K562 (cell line): ENCODE measurements around the gene AGRN. TPM values are rescaled to one million over a fixed set of nuclear protein-coding genes. Genes with fewer than 3 reads are reported as not detected.
A peak's percentile ranks its signal among the peaks of the same experiment; 100 is the strongest.

Source experiments
- ARID2 ChIP-seq: fragments of 450-650 bp; IDR thresholded peaks from 2 replicates; pipeline ENCODE4 v1.6.1; 2017; ENCODE audit warnings: antibody characterized with exemption, mild to moderate bottlenecking
- CHCHD3 ChIP-seq: fragments of 250-450 bp; sonication (Bioruptor Pico); IDR thresholded peaks from 2 replicates; pipeline ENCODE4 v2.1.2; 2022; ENCODE audit warnings: mild to moderate bottlenecking
- CHD1 ChIP-seq: fragments of 200-600 bp; sonication (generic); IDR thresholded peaks from one replicate; pipeline ENCODE4 v1.6.1; 2012; ENCODE audit warnings: mild to moderate bottlenecking, moderate library complexity, low read length, inconsistent platforms
- MCM3 ChIP-seq: fragments of 450-650 bp; IDR thresholded peaks from 2 replicates; pipeline ENCODE4 v1.6.1; 2016
- MLX ChIP-seq, 2 experiments: fragments of 450-650 bp in 1 of 2; sonication (generic) in 1 of 2; formaldehyde crosslinking; conservative IDR thresholded peaks; 2 replicates each; pipeline versions ENCODE4 v1.4.0 to v1.8.1; 2020 to 2022; ENCODE audit warnings: mild to moderate bottlenecking in 1 of 2, missing genetic modification reagents in 1 of 2
- PHF21A ChIP-seq: fragments of 450-650 bp; IDR thresholded peaks from 2 replicates; pipeline ENCODE4 v1.6.1; 2017; ENCODE audit warnings: low read depth, borderline replicate concordance
- PTTG1 ChIP-seq: fragments of 450-650 bp; IDR thresholded peaks from 2 replicates; pipeline ENCODE4 v1.6.1; 2016; ENCODE audit warnings: low read depth, mild to moderate bottlenecking, missing genetic modification characterization, missing compliant biosample characterization
- SAP30 ChIP-seq: fragments of 200-600 bp; sonication (generic); IDR thresholded peaks from 2 replicates; pipeline ENCODE4 v1.6.1; 2012; ENCODE audit warnings: borderline replicate concordance, low read depth, mild to moderate bottlenecking, moderate library complexity, low read length, control low read depth, inconsistent platforms; ENCODE audit not compliant: insufficient read depth, poor library complexity, severe bottlenecking
- STAG1 ChIP-seq: sonication (generic); formaldehyde crosslinking; IDR thresholded peaks from 2 replicates; pipeline ENCODE4 v1.5.0; 2020; ENCODE audit warnings: missing genetic modification reagents, borderline replicate concordance
- TARDBP ChIP-seq: fragments of 450-650 bp; IDR thresholded peaks from 2 replicates; pipeline ENCODE4 v1.6.1; 2016
- ZBTB17 ChIP-seq: fragments of 450-650 bp; formaldehyde crosslinking; IDR thresholded peaks from 2 replicates; pipeline ENCODE4 v1.4.0; 2020; ENCODE audit warnings: mild to moderate bottlenecking
- ZBTB2 ChIP-seq: fragments of 450-650 bp; IDR thresholded peaks from 2 replicates; pipeline ENCODE4 v1.6.1; 2016; ENCODE audit warnings: antibody characterized with exemption
- ZBTB9 ChIP-seq: fragments of 450-650 bp; formaldehyde crosslinking; IDR thresholded peaks from 2 replicates; pipeline ENCODE4 v1.4.0; 2020; ENCODE audit warnings: mild to moderate bottlenecking, moderate library complexity
- ZFPM2 ChIP-seq: fragments of 250-450 bp; sonication (Bioruptor Pico); IDR thresholded peaks from 2 replicates; pipeline ENCODE4 v1.5.1; 2022; ENCODE audit warnings: mild to moderate bottlenecking
- ZNF274 ChIP-seq: IDR thresholded peaks from 2 replicates; pipeline ENCODE4 v1.6.1; 2011; ENCODE audit warnings: low read depth, mild to moderate bottlenecking, low read length, moderate library complexity, borderline replicate concordance
- ZNF507 ChIP-seq: conservative IDR thresholded peaks from 2 replicates; pipeline ENCODE4 v1.6.1; 2017; ENCODE audit warnings: missing genetic modification characterization, missing compliant biosample characterization
- ZNF583 ChIP-seq: fragments of 250-450 bp; sonication (Bioruptor Pico); IDR thresholded peaks from 2 replicates; pipeline ENCODE4 v1.4.0; 2020
- polyA plus RNA-seq, 8 experiments: library from polyadenylated mRNA; depleted of rRNA in 4 of 8; stranded (reverse) in 5 of 8; unstranded in 3 of 8; fragments of >200 nt; fragmentation: Nextera tagmentation in 2 of 8; fragmentation: Illumina TruSeq in 1 of 8; extraction: Ambion mirVana in 2 of 8; extraction: Trizol in 1 of 8; gene quantifications; 2 replicates each; pipeline versions ENCODE4 v1.2.1 to v1.2.3, GENCODE V29; 2011 to 2014; ENCODE audit warnings: inconsistent platforms in 1 of 8, missing spikeins in 1 of 8
- total RNA-seq, 7 experiments: library from RNA; depleted of rRNA in 6 of 7; stranded (reverse); fragments of >200 nt in 6 of 7; fragmentation: Illumina TruSeq in 2 of 7; extraction: Trizol in 2 of 7; gene quantifications; 2 replicates each; pipeline versions ENCODE4 v1.2.1 to v1.2.3, GENCODE V29; 2011 to 2021; ENCODE audit warnings: low replicate concordance in 1 of 7
- TF ChIP-seq, protein P1 (sequence below): sonication (generic); formaldehyde crosslinking; IDR thresholded peaks from 2 replicates; pipeline ENCODE4 v1.9.0; 2022; ENCODE audit warnings: mild to moderate bottlenecking, missing genetic modification reagents
- TF ChIP-seq, protein P2 (sequence below): fragments of 250-450 bp; sonication (Bioruptor Pico); IDR thresholded peaks from 2 replicates; pipeline ENCODE4 v1.4.0; 2020
- TF ChIP-seq, protein P3 (sequence below): fragments of 150-350 bp; conservative IDR thresholded peaks from 2 replicates; pipeline ENCODE4 v1.6.1; 2014; ENCODE audit warnings: low read length

AGRN gene
- total and polyA plus RNA-seq, 9 of the 15 experiments (the other 6 are each of a cell fraction or from before 2014, with no cell fraction given), result 0.04 to 111 (median 18.1) TPM

- TF ChIP-seq, protein P1, sequence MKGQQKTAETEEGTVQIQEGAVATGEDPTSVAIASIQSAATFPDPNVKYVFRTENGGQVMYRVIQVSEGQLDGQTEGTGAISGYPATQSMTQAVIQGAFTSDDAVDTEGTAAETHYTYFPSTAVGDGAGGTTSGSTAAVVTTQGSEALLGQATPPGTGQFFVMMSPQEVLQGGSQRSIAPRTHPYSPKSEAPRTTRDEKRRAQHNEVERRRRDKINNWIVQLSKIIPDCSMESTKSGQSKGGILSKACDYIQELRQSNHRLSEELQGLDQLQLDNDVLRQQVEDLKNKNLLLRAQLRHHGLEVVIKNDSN, result 0 out of 2 replicates have a peak, but pooled peaks have one; percentile 4
- TF ChIP-seq ZBTB9, result peak; percentile 93
- TF ChIP-seq ZBTB2, result peak; percentile 75
- TF ChIP-seq, protein P2, sequence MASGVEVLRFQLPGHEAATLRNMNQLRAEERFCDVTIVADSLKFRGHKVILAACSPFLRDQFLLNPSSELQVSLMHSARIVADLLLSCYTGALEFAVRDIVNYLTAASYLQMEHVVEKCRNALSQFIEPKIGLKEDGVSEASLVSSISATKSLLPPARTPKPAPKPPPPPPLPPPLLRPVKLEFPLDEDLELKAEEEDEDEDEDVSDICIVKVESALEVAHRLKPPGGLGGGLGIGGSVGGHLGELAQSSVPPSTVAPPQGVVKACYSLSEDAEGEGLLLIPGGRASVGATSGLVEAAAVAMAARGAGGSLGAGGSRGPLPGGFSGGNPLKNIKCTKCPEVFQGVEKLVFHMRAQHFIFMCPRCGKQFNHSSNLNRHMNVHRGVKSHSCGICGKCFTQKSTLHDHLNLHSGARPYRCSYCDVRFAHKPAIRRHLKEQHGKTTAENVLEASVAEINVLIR, result no peak
- peak; percentile 92; the same call in 1 of the 2 replicates for TF ChIP-seq ZNF583 (CRISPR knock-in tag)
- TF ChIP-seq MCM3, result no peak
- TF ChIP-seq PTTG1 (tag), result no peak
- peak; percentile 80; the same call in 1 of the 2 replicates for TF ChIP-seq ZBTB17 (CRISPR knock-in tag)
- no peak for TF ChIP-seq ARID2
- TF ChIP-seq MLX (CRISPR knock-in tag; conservative IDR thresholded peaks at IDR 0.05), result no peak
- TF ChIP-seq ZFPM2, result no peak
- no peak for TF ChIP-seq SAP30
- TF ChIP-seq, protein P3, sequence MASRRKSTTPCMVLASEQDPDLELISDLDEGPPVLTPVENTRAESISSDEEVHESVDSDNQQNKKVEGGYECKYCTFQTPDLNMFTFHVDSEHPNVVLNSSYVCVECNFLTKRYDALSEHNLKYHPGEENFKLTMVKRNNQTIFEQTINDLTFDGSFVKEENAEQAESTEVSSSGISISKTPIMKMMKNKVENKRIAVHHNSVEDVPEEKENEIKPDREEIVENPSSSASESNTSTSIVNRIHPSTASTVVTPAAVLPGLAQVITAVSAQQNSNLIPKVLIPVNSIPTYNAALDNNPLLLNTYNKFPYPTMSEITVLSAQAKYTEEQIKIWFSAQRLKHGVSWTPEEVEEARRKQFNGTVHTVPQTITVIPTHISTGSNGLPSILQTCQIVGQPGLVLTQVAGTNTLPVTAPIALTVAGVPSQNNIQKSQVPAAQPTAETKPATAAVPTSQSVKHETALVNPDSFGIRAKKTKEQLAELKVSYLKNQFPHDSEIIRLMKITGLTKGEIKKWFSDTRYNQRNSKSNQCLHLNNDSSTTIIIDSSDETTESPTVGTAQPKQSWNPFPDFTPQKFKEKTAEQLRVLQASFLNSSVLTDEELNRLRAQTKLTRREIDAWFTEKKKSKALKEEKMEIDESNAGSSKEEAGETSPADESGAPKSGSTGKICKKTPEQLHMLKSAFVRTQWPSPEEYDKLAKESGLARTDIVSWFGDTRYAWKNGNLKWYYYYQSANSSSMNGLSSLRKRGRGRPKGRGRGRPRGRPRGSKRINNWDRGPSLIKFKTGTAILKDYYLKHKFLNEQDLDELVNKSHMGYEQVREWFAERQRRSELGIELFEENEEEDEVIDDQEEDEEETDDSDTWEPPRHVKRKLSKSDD, result no peak
- no peak for TF ChIP-seq CHCHD3 (CRISPR knock-in tag)
- TF ChIP-seq CHD1, result no peak
- no peak for TF ChIP-seq ZNF274
- TF ChIP-seq ZNF507 (tag), result no peak
- no peak for TF ChIP-seq STAG1 (CRISPR knock-in tag)
- TF ChIP-seq TARDBP, result no peak
- no peak; the same call in 1 of the 2 replicates for TF ChIP-seq PHF21A
These were observed 14.9 kb upstream of the AGRN start (continued) for GRCh38 chr1:1004780-1005697.
